GM12892 (cell line): ENCODE data around the gene TMCC3.

Experiments
- POLR2A ChIP-seq: IDR thresholded peaks from 2 replicates; pipeline ENCODE4 v1.6.1; 2011; ENCODE audit warnings: low read depth, low read length, control low read depth
- TAF1 ChIP-seq: IDR thresholded peaks from 2 replicates; pipeline ENCODE4 v1.6.1; 2011; ENCODE audit warnings: low read depth, mild to moderate bottlenecking, control low read depth, low read length, borderline replicate concordance

DNA sequence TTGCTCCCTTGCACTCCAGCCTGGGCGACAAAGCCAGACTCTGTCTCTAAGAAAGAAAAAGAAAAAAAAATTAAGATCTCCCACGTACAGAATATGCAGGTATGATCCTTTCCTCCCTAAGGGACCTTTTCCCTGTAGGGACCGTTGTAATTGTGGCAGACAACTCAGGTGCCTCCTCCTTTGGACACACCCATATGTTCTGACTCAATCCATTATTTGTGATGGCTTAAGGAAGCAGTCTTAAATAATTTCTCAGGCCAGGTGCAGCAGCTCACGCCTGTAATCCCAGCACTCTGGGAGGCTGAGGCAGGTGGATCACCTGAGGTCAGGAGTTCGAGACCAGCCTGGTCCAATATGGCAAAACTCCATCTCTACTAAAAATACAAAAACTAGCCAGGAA is 53.1 kb downstream of the TMCC3 start:
- TF ChIP-seq TAF1 (no peak), POLR2A (no peak)
